H1 (cell line): ENCODE measurements around the gene LSM4. TPM values are rescaled to one million over a fixed set of nuclear protein-coding genes. Genes with fewer than 3 reads are reported as not detected.

Experiments
- CTCF ChIA-PET: fragments of 300-600 bp; sonication (Branson Sonifier 250); formaldehyde crosslinking; loops from one replicate; lab custom pipeline; 2021; ENCODE audit not compliant: partially characterized antibody; lab: Charles Lee
- POLR2A ChIA-PET: fragments of 300-600 bp; sonication (Branson Sonifier 250); formaldehyde crosslinking; loops from one replicate; lab custom pipeline; 2021; ENCODE audit warnings: inconsistent platforms; ENCODE audit not compliant: partially characterized antibody; lab: Charles Lee
- DNase-seq, 2 experiments: peaks; one replicate each; pipeline versions ENCODE4 v3.0.0 to v3.0.0-alpha.2; 2010 to 2022; ENCODE audit warnings: low spot score in 2 of 2, low read depth in 1 of 2, mixed read lengths in 1 of 2
- FAIRE-seq: peaks from 2 replicates; lab custom pipeline; 2011; peaks lifted over from hg19 to GRCh38; lab: Jason Lieb, UNC
- H2AFZ ChIP-seq: 2 replicates; pipeline ENCODE4 v1.8.1; 2012; ENCODE audit warnings: low read length, inconsistent platforms
- H2AK5ac ChIP-seq: 2 replicates; pipeline ENCODE4 v1.6.1; 2013; ENCODE audit warnings: low read depth, low read length
- H2BK120ac ChIP-seq: replicated peaks from 2 replicates; pipeline ENCODE3; 2013; ENCODE audit warnings: low read depth, low read length, inconsistent platforms
- H2BK12ac ChIP-seq: 2 replicates; pipeline ENCODE4 v1.6.1; 2013; ENCODE audit warnings: low read depth, low read length
- H2BK15ac ChIP-seq: 2 replicates; pipeline ENCODE4 v1.6.1; 2013; ENCODE audit warnings: low read length
- H2BK20ac ChIP-seq: 2 replicates; pipeline ENCODE4 v1.6.1; 2013; ENCODE audit warnings: low read length
- H2BK5ac ChIP-seq: 2 replicates; pipeline ENCODE4 v1.6.1; 2013; ENCODE audit warnings: low read depth, low read length
- H3K14ac ChIP-seq: 2 replicates; pipeline ENCODE4 v1.6.1; 2013; ENCODE audit warnings: inconsistent platforms; ENCODE audit not compliant: insufficient read length
- H3K18ac ChIP-seq: 2 replicates; pipeline ENCODE4 v1.6.1; 2013; ENCODE audit warnings: low read length; ENCODE audit errors: extremely low read depth
- H3K23ac ChIP-seq: 2 replicates; pipeline ENCODE4 v1.6.1; 2013; ENCODE audit warnings: inconsistent platforms; ENCODE audit not compliant: insufficient read length
- H3K23me2 ChIP-seq: 2 replicates; pipeline ENCODE4 v1.6.1; 2013; ENCODE audit warnings: low read depth, low read length
- H3K27ac ChIP-seq: 2 replicates; pipeline ENCODE4 v1.6.1; 2011; ENCODE audit warnings: low read depth, low read length, inconsistent platforms
- H3K27me3 ChIP-seq, 4 experiments: replicated peaks in 1 of 4; 1 replicate in 1 of 4; 2 replicates in 3 of 4; pipeline versions ENCODE4 v1.6.1 to v1.8.1; 2011 to 2013; ENCODE audit warnings: low read length in 3 of 4, mild to moderate bottlenecking in 3 of 4, inconsistent platforms in 2 of 4, mixed read lengths in 2 of 4, moderate library complexity in 1 of 4; ENCODE audit not compliant: control insufficient read depth in 3 of 4, insufficient read depth in 3 of 4; ENCODE audit errors: extremely low read depth in 1 of 4
- H3K36me3 ChIP-seq, 4 experiments: 2 replicates each; pipeline versions ENCODE4 v1.6.1 to v1.8.1; 2011 to 2013; ENCODE audit warnings: mild to moderate bottlenecking in 4 of 4, low read length in 3 of 4, moderate library complexity in 2 of 4, control low read depth in 1 of 4, inconsistent platforms in 1 of 4; ENCODE audit not compliant: insufficient read depth in 4 of 4, control insufficient read depth in 2 of 4
- H3K4ac ChIP-seq: replicated peaks from 2 replicates; pipeline ENCODE3; 2013; ENCODE audit warnings: low read length, low read depth, mixed read lengths, inconsistent platforms; ENCODE audit not compliant: insufficient read length
- H3K4me1 ChIP-seq, 4 experiments: replicated peaks in 1 of 4; 1 replicate in 1 of 4; 2 replicates in 3 of 4; pipeline versions ENCODE4 v1.6.1 to v1.8.1; 2011 to 2013; ENCODE audit warnings: low read length in 3 of 4, inconsistent platforms in 2 of 4, mixed read lengths in 1 of 4; ENCODE audit not compliant: insufficient read depth in 4 of 4, control insufficient read depth in 3 of 4
- H3K4me2 ChIP-seq, 2 experiments: 2 replicates each; pipeline versions ENCODE4 v1.6.1 to v1.8.1; 2011 to 2013; ENCODE audit warnings: low read depth in 2 of 2, low read length in 2 of 2, control low read depth in 1 of 2, inconsistent platforms in 1 of 2, mild to moderate bottlenecking in 1 of 2; ENCODE audit not compliant: insufficient read depth in 1 of 2
- H3K4me3 ChIP-seq, 4 experiments: fragments of 200-600, 300-600 bp in 1 of 4; sonication (generic), shearing (Covaris generic), sonication (Bioruptor Twin) in 1 of 4; 2 replicates each; pipeline versions ENCODE4 v1.5.1 to v1.8.1; 2011 to 2016; ENCODE audit warnings: low read length in 4 of 4, low read depth in 3 of 4, control low read depth in 2 of 4, inconsistent platforms in 2 of 4, mild to moderate bottlenecking in 2 of 4, mixed read lengths in 1 of 4, moderate library complexity in 1 of 4; ENCODE audit not compliant: insufficient read depth in 2 of 4; ENCODE audit errors: extremely low read depth in 1 of 4
- H3K56ac ChIP-seq: replicated peaks from 2 replicates; pipeline ENCODE3; 2013; ENCODE audit warnings: low read depth, mild to moderate bottlenecking, mixed read lengths, low read length, inconsistent platforms; ENCODE audit not compliant: insufficient read length
- H3K79me1 ChIP-seq: 2 replicates; pipeline ENCODE4 v1.6.1; 2013; ENCODE audit warnings: low read depth, low read length, control low read depth
- H3K79me2 ChIP-seq, 2 experiments: 2 replicates each; pipeline versions ENCODE4 v1.6.1 to v1.8.1; 2012 to 2013; ENCODE audit warnings: low read length in 2 of 2, mild to moderate bottlenecking in 2 of 2, inconsistent platforms in 1 of 2; ENCODE audit not compliant: insufficient read depth in 2 of 2, control insufficient read depth in 1 of 2
- H3K9ac ChIP-seq, 4 experiments: replicated peaks in 1 of 4; 1 replicate in 1 of 4; 2 replicates in 3 of 4; pipeline versions ENCODE4 v1.6.1 to v1.8.1; 2011 to 2013; ENCODE audit warnings: low read depth in 3 of 4, low read length in 3 of 4, control low read depth in 2 of 4, mild to moderate bottlenecking in 2 of 4, moderate library complexity in 2 of 4, inconsistent platforms in 1 of 4; ENCODE audit errors: extremely low read depth in 1 of 4
- H3K9me3 ChIP-seq, 2 experiments: 2 replicates each; pipeline versions ENCODE4 v1.6.1 to v1.8.1; 2012 to 2013; ENCODE audit warnings: mild to moderate bottlenecking in 2 of 2, moderate library complexity in 2 of 2, control low read depth in 1 of 2, inconsistent platforms in 1 of 2, low read depth in 1 of 2, low read length in 1 of 2, mixed read lengths in 1 of 2; ENCODE audit not compliant: insufficient read depth in 2 of 2
- H4K20me1 ChIP-seq, 2 experiments: replicated peaks in 1 of 2; 2 replicates each; pipeline versions ENCODE3 to v1.8.1; 2011 to 2013; ENCODE audit warnings: inconsistent platforms in 2 of 2, low read length in 2 of 2, mild to moderate bottlenecking in 1 of 2; ENCODE audit not compliant: insufficient read depth in 2 of 2, control insufficient read depth in 1 of 2
- H4K5ac ChIP-seq: 2 replicates; pipeline ENCODE4 v1.6.1; 2013; ENCODE audit warnings: low read length, low read depth, mixed read lengths, inconsistent platforms; ENCODE audit not compliant: insufficient read length
- H4K8ac ChIP-seq: 2 replicates; pipeline ENCODE4 v1.8.0; 2013; ENCODE audit warnings: mild to moderate bottlenecking, moderate library complexity, low read length, inconsistent platforms; ENCODE audit not compliant: insufficient read depth; ENCODE audit errors: extremely low read depth
- H4K91ac ChIP-seq: replicated peaks from 2 replicates; pipeline ENCODE3; 2013; ENCODE audit warnings: low read length, mixed read lengths, inconsistent platforms; ENCODE audit not compliant: insufficient read length
- CBX5 ChIP-seq: fragments of 300-800, 300-1000 bp; sonication (generic); IDR thresholded peaks from 2 replicates; pipeline ENCODE4 v1.7.1; 2016; ENCODE audit warnings: antibody characterized with exemption, low read length, low read depth
- CTBP2 ChIP-seq: IDR thresholded peaks from 2 replicates; pipeline ENCODE4 v1.7.0; 2011; ENCODE audit warnings: borderline replicate concordance, mild to moderate bottlenecking, moderate library complexity, mixed read lengths, low read length; ENCODE audit not compliant: insufficient read depth, insufficient read length
- RBBP5 ChIP-seq: IDR thresholded peaks from 2 replicates; pipeline ENCODE4 v1.7.1; 2012; ENCODE audit warnings: low read depth, mild to moderate bottlenecking, inconsistent platforms, low read length, moderate library complexity, borderline replicate concordance
- WGBS, 2 experiments: shearing (Covaris generic) in 1 of 2; methylation state at CpG; one replicate each; pipeline versions ENCODE4 v1.1.6 to v1.1.7; 2013 to 2015; ENCODE audit warnings: low lambda C conversion rate in 2 of 2, mixed read lengths in 2 of 2, inconsistent platforms in 1 of 2, low coverage in 1 of 2, missing lambda C conversion rate in 1 of 2; ENCODE audit not compliant: insufficient replicate concordance in 2 of 2, insufficient coverage in 1 of 2, insufficient read length in 1 of 2; ENCODE audit errors: extremely low coverage in 1 of 2, missing lambda C conversion rate in 1 of 2; 5-methylcytosine and 5-hydroxymethylcytosine counted together
- polyA plus RNA-seq, 7 experiments: library from polyadenylated mRNA; depleted of rRNA in 3 of 7; stranded (reverse) in 5 of 7; unstranded in 2 of 7; fragments of >200 nt in 5 of 7; fragments of 200-250 nt in 2 of 7; gene quantifications; 1 replicate in 5 of 7; 2 replicates in 1 of 7; 4 replicates in 1 of 7; pipeline versions ENCODE4 v1.2.1 to v1.2.3, GENCODE V29; 2011 to 2013; ENCODE audit warnings: missing spikeins in 2 of 7, mixed read lengths in 2 of 7
- total RNA-seq: library from RNA; stranded (reverse); fragmentation: NEBNext Ultra II Directional; extraction: Animal tissue kit (Norgen Biotek cat#: 25700); gene quantifications from 2 replicates; pipeline ENCODE4 v1.2.1, GENCODE V29; 2021

The LSM4 gene
- total and polyA plus RNA-seq, 2 of the 8 experiments (the other 6 are each of a cell fraction or from before 2014, with no cell fraction given): 302 to 319 TPM

DNA sequence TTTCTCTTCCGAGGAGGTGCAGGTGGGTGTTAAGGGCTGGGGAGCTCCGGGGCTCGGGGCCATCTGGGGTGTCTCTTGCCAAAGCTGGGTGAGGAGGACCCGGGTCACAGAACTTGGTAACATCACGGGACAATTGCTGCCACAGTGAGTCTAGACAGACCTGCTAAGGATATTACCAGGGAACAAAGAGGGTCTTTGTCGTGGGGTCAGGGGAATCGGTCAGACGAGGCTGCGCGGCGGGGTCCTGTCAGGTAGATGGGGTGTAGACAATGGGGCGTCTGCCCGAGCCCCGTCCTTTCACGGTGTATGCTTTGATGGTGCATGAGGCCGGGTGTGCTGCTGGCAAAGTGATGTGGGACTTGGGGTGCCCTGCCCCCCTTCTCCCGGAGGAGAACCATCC lies 25.3 kb upstream of the LSM4 start:
- Histone ChIP-seq H3K79me1 (no peaks in the 10 kb centered on the region), H3K36me3 (no peaks in the 10 kb centered on the region), H2BK5ac (0 out of 2 replicates have a peak overlapping the region, but pooled peaks have one; percentile 16), H2BK12ac (0 out of 2 replicates have a peak overlapping the region, but pooled peaks have one; percentile 80), H3K27me3 (no peaks in the 10 kb centered on the region), H3K23me2 (no peaks in the 10 kb centered on the region), H2BK120ac (no peak overlapping the region), H2BK20ac (no peak overlapping the region), H3K4ac (no peak overlapping the region), H3K4me1 (peaks cover 0 to 3% (median 2%) of the 10 kb centered on the region in 4 experiments; a peak in 4 of 7 replicates), H3K14ac (no peak overlapping the region), H2AFZ (no peak overlapping the region), H3K9ac (no peak overlapping the region; a peak in 1 of 7 replicates), H3K18ac (no peak overlapping the region), H2BK15ac (no peak overlapping the region), H3K56ac (no peak overlapping the region), H2AK5ac (no peak overlapping the region), H4K5ac (no peak overlapping the region), H4K91ac (no peak overlapping the region), H3K4me2 (no peak overlapping the region), H3K79me2 (no peaks in the 10 kb centered on the region), H3K4me3 (no peak overlapping the region), H3K23ac (no peak overlapping the region), H4K8ac (no peak overlapping the region), H3K9me3 (no peaks in the 10 kb centered on the region), H4K20me1 (no peaks in the 10 kb centered on the region), H3K27ac (no peak overlapping the region)
- ChIA-PET CTCF (interaction anchor here (1.0 to 6.1 kb wide), 16 partner anchors 9 to 206 kb away, joined by 3 to 132 read pairs (median 12); partner anchors contain the start of genes GDF15, PGPEP1 and SSBP4), POLR2A (interaction anchor here (0.9 to 2.0 kb wide), 3 partner anchors 62 to 86 kb away, joined by 3 to 6 read pairs (median 4); partner anchors contain the start of gene JUND)
- WGBS, 2 experiments: 94% methylated on average over 17 of the region's 17 CpGs; no CpG with 5 or more reads in 1 of the 2 experiments
- FAIRE-seq (no peak), DNase-seq (no peak)
- TF ChIP-seq RBBP5 (no peak), CBX5 (no peak), CTBP2 (no peak)
